Retinal pigment epithelial cell (primary cell): ENCODE results near the gene PRXL2B.

Experiments
- DNase-seq: peaks from one replicate; pipeline ENCODE4 v3.0.0-alpha.2; 2010; ENCODE audit warnings: low read depth
- H3K4me3 ChIP-seq: 2 replicates; pipeline ENCODE4 v1.5.1; 2011; ENCODE audit warnings: mild to moderate bottlenecking, low read length, control low read depth, moderate library complexity
- TF ChIP-seq, protein P1 (sequence below): conservative IDR thresholded peaks from 2 replicates; pipeline ENCODE4 v1.5.1; 2011; ENCODE audit warnings: low read depth, low read length, control low read depth, inconsistent platforms

The PRXL2B gene

DNA sequence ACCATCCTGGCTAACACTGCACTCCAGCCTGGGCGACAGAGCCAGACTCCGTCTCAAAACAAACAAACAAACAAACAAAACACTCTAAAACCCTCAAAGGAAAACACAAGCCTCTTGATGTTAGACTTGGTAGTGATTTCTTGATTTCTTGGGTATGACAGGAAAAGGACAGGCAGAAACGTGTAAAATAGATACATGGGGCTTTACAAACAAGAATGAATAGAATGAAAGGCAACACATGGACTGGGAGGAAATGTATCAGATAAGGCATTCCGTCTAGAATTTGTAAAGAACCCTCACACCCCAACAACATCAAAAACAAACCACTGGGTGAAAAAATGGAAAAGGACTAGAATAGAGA, 7.8 kb upstream of the PRXL2B start:
- DNase-seq: no peak
- no peak overlapping the region for H3K4me3 ChIP-seq
- TF ChIP-seq, protein P1, sequence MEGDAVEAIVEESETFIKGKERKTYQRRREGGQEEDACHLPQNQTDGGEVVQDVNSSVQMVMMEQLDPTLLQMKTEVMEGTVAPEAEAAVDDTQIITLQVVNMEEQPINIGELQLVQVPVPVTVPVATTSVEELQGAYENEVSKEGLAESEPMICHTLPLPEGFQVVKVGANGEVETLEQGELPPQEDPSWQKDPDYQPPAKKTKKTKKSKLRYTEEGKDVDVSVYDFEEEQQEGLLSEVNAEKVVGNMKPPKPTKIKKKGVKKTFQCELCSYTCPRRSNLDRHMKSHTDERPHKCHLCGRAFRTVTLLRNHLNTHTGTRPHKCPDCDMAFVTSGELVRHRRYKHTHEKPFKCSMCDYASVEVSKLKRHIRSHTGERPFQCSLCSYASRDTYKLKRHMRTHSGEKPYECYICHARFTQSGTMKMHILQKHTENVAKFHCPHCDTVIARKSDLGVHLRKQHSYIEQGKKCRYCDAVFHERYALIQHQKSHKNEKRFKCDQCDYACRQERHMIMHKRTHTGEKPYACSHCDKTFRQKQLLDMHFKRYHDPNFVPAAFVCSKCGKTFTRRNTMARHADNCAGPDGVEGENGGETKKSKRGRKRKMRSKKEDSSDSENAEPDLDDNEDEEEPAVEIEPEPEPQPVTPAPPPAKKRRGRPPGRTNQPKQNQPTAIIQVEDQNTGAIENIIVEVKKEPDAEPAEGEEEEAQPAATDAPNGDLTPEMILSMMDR: no peak

DNA sequence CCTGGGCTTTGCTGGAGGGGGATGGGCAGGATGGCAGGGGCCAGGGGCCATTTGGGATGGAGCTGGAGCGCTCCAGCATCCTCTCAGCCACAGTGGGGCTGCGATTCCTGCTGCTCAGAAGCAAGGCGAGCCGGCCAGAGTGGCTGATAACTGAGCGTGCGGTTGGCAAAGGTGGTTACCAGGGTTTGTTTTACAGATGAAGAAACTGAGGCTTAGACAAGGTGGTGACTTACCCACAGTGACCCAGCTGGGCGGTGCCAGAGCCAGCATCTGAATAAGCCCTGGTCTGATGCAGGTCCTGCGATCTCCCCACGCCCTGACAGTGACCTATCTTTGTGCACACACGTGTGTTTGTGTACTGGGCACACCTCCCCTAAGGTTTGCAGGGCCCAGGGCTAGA, 5.9 kb upstream of the PRXL2B start:
- TF ChIP-seq, protein P1: no peak
- no peak overlapping the region for H3K4me3 ChIP-seq
- no peak for DNase-seq

DNA sequence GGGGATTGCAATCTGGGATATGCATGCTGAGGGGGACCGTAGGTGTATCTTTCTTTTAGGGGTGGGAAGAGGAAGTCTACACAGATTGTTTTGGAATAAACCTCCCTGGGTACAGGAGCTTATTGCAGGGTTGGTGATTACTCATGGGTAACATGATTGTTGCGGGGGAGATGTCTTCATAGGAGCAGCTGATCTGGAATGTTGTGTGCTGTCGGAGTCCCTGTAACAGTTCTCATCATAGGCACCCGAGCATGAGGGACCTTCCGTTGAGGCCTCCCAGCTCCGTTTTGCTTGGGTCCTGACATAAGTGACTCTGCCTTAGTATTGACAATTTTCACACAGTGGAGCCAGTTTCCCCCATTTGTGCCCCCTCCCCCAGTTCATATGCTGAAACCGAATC, 4.2 kb upstream of the PRXL2B start:
- TF ChIP-seq, protein P1: no peak
- H3K4me3 ChIP-seq: no peak overlapping the region
- no peak for DNase-seq

DNA sequence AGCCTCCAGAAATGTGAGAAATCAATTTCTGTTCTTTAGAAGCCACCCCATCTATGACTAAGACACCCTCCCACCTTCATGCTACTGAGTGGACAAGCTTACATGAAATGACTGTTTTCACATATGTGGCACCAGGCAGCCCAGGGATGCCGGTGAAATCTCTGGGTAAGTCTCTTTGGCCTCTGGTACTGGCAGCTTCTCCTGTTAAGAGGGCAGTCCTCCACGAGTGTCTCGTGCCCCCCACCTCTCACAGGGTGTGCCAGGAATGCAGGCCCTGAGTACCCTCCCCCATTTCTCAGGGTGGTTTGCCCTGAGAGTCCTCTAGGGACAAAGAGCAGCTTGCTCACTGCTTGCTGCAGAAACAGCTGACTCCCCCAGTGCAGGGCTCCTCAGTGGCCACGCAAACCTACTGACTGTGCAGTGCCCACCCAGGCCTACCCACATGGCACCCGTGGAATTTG, 3.2 kb upstream of the PRXL2B start:
- H3K4me3 ChIP-seq: no peak overlapping the region
- no peak for DNase-seq
- TF ChIP-seq, protein P1: no peak

DNA sequence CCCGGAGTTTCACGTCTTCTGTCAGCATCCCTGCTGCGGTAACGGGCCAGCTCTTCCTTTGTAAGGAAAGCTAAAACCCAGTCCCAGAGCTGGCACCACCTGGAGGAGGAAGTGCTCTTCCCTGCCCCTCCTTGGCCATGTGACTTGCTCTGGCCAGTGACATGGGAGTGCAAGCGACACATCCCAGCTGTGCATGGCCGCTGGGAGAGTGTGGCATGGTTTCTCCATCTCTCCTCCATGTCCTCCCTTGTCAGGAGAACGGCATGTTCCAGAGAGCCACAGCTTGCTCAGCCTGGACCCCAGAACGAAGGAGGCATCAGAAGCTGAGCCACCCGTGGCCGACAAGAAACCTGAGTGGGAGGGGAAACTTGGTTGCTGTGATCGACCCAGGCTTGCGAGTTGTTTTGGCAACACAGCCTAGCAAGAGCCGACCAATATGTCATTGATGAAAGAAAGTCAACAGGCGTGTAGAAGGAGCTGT, 2.7 kb upstream of the PRXL2B start:
- TF ChIP-seq, protein P1: no peak
- H3K4me3 ChIP-seq: no peak overlapping the region
- no peak for DNase-seq

DNA sequence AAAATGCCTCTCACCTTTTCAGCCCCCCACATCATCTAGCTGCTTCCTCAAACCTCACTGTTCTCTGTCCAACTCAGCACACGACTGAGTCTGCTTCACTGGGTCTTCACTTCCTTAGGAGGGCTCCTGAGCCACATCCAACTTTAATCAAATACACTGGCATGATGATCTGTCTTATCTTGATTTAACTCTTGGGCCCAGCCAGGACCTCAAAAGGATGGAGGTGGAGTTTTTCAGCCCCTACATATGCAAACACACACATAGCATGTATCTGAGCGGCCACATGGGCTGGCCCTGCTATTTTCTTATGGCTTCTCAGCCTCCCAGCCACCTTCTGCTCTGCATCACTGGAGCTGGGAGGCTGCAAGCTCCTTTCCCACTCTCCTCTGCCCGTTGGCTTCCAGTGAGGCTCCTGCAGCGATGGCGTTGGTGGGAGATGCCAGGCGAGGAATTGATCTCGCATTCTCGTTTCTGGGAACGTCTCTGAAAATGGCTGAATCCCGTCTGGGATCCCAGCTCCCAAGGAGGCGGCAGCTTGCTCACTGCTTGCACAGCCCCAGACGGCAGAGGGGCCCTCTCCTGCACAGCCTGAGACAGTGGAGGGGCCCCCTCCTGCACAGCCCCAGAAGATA, 1.8 kb upstream of the PRXL2B start:
- DNase-seq: no peak
- peak overlapping the region; percentile 4 for H3K4me3 ChIP-seq
- TF ChIP-seq, protein P1: no peak

DNA sequence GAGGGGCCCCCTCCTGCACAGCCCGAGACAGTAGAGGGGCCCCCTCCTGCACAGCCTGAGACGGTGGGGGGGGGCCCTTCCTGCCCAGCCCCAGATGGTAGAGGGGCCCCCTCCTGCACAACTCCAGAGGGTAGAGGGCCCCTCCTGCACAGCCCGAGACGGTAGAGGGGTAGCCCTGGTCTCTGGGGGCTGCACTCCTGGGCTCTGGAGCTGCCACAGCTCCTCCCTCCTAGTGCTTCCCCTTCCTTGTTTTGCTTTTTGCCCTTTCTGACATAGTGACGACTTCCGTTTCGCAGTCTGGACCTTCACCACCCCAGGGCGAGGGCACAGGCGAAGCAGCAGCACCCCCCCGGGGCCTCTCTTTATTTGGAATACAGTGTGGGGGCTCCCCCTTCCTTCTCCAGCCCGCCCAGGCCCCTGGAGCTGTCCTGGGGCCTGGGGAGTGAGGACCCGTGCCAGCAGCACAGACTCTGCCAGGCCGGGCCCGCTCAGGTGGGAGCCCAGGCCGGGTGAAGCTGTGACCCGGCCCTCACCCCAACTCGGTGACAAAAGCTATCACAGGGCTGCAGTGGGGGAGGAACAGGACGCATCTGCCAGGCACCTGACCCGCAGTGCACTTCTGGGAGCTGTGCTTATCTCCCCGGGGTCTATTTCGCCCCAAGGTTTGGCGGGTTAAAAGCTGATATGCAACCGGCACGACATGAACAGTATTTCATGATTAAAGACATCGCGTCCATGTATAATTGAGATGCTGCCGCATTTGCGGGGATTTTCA, 1.1 kb upstream of the PRXL2B start:
- H3K4me3 ChIP-seq: peak overlapping the region; percentile 75
- DNase-seq: no peak
- TF ChIP-seq, protein P1: no peak
